Nephron progenitor cell (in vitro differentiated cells): ENCODE data around the gene ITSN1.

ENCODE experiments used
- DNase-seq: peaks from one replicate; pipeline ENCODE4 v3.0.0; 2021
- H3K27ac Mint-ChIP-seq: 2 replicates; pipeline ENCODE4 v1.8.0; 2021; ENCODE audit warnings: mild to moderate bottlenecking, moderate library complexity, mixed read lengths
- H3K27me3 Mint-ChIP-seq: 2 replicates; pipeline ENCODE4 v1.8.0; 2021; ENCODE audit warnings: mild to moderate bottlenecking, low read depth, mixed read lengths; ENCODE audit not compliant: poor library complexity
- H3K36me3 Mint-ChIP-seq: 2 replicates; pipeline ENCODE4 v1.8.0; 2021; ENCODE audit warnings: low read depth, mixed read lengths
- H3K4me1 Mint-ChIP-seq: 2 replicates; pipeline ENCODE4 v1.8.0; 2021; ENCODE audit warnings: mixed read lengths
- H3K4me3 Mint-ChIP-seq: 2 replicates; pipeline ENCODE4 v1.8.0; 2021; ENCODE audit warnings: mild to moderate bottlenecking, moderate library complexity, mixed read lengths
- H3K9me3 Mint-ChIP-seq: 2 replicates; pipeline ENCODE4 v1.8.0; 2021; ENCODE audit warnings: mild to moderate bottlenecking, moderate library complexity, mixed read lengths
- CTCF ChIP-seq: fragments of 200-600 bp; sonication (generic); IDR thresholded peaks from 2 replicates; pipeline ENCODE4 v1.5.0; 2021; ENCODE audit warnings: antibody characterized with exemption

Gene ITSN1

DNA sequence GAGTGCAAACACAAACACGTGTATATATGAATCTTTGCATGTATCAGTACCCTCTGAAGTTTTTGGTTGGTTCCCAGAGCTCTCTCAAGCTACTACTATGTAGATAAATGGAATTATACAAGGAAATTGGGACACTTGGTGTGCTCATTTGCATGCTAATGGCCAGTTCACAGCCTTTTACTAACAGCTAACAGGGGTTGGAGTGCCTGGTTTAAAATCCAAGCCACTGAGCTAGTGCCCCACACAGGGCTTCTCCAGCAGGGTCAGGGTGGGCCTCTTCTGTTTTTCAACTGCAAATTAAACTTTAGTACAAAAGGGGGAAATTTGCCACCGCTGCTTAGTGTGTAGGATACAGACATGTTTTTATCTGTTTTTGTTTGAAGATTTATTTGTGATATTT, 152.3 kb downstream of the ITSN1 start:
- Mint-ChIP-seq H3K36me3 (peaks cover 67% of the 10 kb centered on the region), H3K27ac (peak overlapping the region; percentile 29), H3K27me3 (no peaks in the 10 kb centered on the region), H3K9me3 (no peaks in the 10 kb centered on the region), H3K4me1 (no peaks in the 10 kb centered on the region), H3K4me3 (no peak overlapping the region)
- no peak for DNase-seq
- TF ChIP-seq CTCF = no peak

DNA sequence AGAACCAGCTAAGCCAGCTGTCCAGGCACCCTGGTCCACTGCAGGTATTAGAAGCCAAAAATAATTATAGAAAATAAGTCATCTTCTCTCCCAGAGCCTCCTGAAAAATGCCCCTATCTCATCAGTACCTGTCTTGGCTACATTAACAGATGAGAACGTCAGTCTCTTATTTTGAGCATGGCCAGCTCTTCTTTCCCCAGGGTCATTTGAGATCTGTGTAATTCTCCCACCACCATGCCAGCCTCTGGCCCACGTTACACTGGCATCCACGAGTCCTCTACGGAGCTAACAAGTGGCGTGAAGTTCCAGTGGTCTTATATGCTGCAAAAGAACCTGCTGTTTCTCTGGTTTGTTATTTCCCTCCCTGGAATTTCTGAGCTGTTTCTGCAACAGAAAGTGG, 155.3 kb downstream of the ITSN1 start:
- TF ChIP-seq CTCF = no peak
- Mint-ChIP-seq H3K9me3 (no peaks in the 10 kb centered on the region), H3K27me3 (no peaks in the 10 kb centered on the region), H3K4me1 (peaks cover 13% of the 10 kb centered on the region), H3K27ac (peak overlapping the region; percentile 52), H3K36me3 (peaks cover 57% of the 10 kb centered on the region), H3K4me3 (no peak overlapping the region)
- no peak for DNase-seq

DNA sequence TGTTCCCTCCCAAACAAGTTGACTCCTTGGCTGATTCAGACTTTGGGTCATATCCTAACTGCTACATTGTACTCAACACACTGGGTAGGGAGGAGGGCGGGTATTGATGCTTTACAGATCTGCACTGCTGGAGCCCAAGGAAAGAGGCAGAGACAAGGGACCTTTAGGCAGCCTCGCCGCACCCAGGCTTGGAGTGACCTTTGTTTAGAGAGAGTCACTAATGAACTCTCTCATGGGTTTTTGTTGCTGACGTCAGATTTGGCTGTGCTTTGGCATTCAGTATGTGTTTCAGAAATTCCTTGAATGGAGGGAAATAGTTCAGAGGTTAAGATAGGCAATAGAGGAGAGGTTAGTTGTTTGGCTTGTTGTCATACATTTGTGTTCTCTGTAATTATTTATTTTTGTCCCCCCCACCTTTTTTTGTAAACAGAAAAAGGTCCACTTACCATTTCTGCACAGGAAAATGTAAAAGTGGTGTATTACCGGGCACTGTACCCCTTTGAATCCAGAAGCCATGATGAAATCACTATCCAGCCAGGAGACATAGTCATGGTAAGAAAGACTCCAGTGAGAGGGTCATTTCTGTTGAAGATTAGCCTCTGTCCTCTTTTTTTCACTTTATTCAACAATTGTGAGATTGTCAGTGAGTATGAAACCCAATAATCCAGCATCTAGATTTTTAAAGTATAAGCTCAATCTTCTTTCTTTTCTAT, 157.2 kb downstream of the ITSN1 start:
- Mint-ChIP-seq H3K27ac (no peak overlapping the region), H3K36me3 (peaks cover 43% of the 10 kb centered on the region), H3K4me3 (no peak overlapping the region), H3K9me3 (no peaks in the 10 kb centered on the region), H3K27me3 (no peaks in the 10 kb centered on the region), H3K4me1 (peaks cover 14% of the 10 kb centered on the region)
- DNase-seq = no peak
- TF ChIP-seq CTCF = no peak

- DNase-seq = no peak
- Mint-ChIP-seq H3K27ac (peak overlapping the region; percentile 57), H3K4me3 (no peak overlapping the region), H3K9me3 (no peaks in the 10 kb centered on the region), H3K4me1 (peaks cover 14% of the 10 kb centered on the region), H3K27me3 (no peaks in the 10 kb centered on the region), H3K36me3 (peaks cover 41% of the 10 kb centered on the region)
- no peak for TF ChIP-seq CTCF
These were observed 158.6 kb downstream of the ITSN1 start for GRCh38 chr21:33800753-33801423.

DNA sequence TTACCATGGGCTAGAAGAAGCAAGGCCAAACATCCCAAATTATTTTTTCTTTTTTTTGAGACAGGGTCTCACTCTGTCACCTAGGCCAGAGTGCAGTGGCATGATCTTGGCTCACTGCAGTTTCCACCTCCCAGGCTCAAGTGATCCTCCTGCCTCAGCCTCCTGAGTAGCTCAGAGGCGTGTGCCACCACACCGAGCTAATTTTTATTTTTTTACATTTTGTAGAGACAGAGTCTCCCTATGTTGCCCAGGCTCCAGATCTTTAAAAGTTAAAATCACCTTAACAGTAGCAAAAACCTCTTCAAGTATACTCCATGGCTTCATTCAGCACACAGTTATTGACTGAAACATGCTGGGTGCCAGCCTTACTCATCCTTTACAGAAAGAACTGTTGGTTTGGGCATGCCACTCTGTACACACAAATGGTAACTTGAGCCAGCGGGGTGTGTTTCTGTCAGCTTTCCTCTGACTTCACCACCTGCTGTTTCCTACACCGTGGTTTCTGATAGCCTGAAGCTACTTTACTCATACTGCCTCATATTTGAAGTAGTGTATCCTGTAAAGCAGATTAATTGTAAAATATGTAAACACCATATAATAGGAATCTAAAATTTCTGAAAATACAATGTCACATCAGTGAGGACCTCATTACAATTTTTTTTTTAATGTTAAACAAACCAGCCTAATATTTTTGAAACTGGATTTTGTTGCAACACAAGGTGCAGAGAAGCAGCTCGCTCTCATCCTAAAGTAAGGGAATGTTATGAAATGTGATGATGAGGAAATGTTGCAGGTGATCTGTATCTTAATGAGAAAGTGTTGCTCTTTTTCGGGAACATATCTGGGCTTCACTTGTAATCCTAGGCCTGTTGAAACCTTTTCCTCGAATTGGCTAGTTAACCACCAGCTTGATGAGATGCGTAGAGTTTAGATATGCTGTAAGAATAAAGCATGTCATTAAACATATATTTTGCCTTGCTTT, 159.4 kb downstream of the ITSN1 start:
- Mint-ChIP-seq H3K36me3 (peaks cover 45% of the 10 kb centered on the region), H3K4me1 (peaks cover 14% of the 10 kb centered on the region)

More for the DNA sequence above, 159.4 kb downstream of the ITSN1 start:
- no peak for TF ChIP-seq CTCF
- no peaks in the 10 kb centered on the region for H3K27me3 Mint-ChIP-seq
- DNase-seq = no peak
- H3K27ac Mint-ChIP-seq = peak overlapping the region; percentile 57
- H3K4me3 Mint-ChIP-seq = no peak overlapping the region
- no peaks in the 10 kb centered on the region for H3K9me3 Mint-ChIP-seq
